ENCODE results near the gene RABL2B.
"Not testable (repeated sequence)": the region's sequence is repeated elsewhere in the genome, so short reads cannot be mapped to it uniquely, and the experiment has no call there.

RABL2B gene

DNA sequence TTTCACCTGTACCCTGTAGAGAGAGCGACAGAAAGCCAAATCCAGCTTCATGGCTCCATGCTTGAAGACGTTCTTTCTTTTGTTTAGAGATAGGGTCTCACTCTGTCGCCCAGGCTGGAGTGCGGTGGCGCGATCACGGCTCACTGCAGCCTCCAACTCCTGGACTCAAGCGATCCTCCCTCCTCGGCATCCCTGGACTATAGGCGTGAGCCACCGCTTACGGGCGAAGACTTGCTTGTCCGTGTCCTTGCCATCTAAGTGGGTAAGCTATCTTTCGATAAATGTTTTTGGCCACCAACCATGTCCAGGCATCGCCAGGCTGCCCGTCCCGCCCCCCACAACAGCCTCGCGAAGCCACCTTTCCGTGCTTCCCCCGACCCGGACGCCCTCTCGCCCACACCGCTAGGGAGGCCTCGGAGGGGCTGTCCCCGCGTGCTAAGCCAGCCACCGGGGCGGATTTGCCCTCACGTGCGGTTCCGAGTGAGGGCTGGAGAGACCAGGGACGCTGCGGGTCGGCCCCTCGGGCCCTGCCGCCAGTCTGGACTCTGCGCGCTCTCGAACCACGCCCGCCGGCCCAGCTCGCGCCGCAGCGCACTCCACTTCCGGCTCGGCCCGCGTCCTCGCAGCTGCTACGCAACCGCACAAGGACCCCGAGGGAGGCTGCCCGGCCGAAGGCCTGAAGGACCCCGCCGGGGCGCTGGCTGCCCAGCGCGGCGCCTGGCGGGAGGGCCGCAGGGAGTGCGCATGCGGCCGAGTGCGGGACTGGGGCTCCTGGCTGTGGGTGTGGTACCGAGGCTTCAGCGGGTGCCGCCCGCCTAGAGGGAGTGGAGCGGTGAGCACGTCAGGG, at the start of gene RABL2B:
Gene RABL2B (minus strand): TSS at position 604 of the 847 bp plus-strand sequence. CDS start 1,342 bp downstream, outside the sequence.
- DNase-seq = peak; percentile 78 to 81

- not testable (repeated sequence) for DNase-seq
Measured at GRCh38 chr22:50786936-50787335, 3.5 kb upstream of the RABL2B start.

DNA sequence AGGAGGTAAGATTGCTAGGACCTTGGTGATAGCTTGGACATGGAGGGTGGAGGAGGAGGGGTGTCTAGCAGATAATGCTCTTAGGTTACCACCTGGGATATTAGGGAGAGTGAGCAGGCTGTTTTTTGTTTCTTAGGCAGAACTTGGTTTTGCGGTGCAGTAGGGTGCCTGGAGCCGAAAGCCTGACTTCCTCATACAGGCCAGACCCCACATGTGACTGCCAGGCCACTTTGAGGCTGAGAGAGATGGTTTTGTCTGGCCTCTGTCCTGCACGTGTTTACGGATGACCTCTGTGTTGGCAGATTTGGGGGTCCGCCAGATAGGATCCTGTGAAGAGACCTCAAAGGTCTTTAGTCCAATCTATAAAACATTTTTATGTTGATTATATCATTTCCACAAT, 1.9 kb upstream of the RABL2B start:
- DNase-seq = not testable (repeated sequence)

DNA sequence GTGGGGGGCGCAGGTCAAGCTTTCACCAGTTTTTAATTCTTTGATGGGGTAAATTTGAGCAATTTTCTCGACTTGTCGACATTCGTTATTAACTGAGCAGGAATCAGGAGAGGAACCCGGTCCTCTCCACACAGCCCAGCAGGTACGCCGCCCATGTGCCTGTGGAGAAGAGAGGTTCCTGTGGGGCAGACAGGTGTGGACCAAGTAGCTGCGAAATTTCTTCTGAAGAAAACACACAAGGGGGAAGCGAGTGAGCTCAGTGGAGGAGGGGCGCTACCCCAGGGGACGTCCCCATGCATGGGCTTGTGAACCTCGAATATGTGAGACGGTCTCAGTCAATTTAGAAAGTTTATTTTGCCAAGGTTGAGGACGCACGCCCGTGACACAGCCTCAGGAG, 442 bp upstream of the RABL2B start:
- DNase-seq = peak in 1 of 2 experiments; percentile 11

GRCh38 chr22:50782253-50782652, 1.2 kb downstream of the RABL2B start:
- DNase-seq = not testable (repeated sequence)

GRCh38 chr22:50780244-50780643, 3.2 kb downstream of the RABL2B start:
- DNase-seq = not testable (repeated sequence)

- DNase-seq = not testable (repeated sequence)
Measured at GRCh38 chr22:50777631-50778030, 5.8 kb downstream of the RABL2B start.

- DNase-seq = not testable (repeated sequence)
Measured at GRCh38 chr22:50775132-50775531, 8.3 kb downstream of the RABL2B start.

DNA sequence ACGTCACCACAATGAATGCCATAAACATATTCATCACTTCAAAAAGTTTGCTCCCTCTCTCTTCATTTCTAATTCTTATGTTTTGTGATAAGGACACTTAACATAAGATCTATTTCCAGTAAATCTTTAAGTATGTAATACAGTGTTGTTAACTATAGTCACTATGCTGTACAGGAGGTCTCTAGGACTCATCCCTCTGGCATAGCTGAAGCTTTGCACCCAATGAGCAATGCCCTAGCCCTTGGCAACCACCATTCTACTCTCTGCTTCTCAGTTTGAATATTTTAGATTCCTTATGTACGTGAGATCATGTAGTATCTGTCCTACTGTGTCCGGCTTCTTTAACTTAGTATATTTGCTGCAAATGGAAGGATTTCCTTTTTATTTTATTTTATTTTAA, 19.1 kb downstream of the RABL2B start:
- DNase-seq = not testable (repeated sequence)

DNA sequence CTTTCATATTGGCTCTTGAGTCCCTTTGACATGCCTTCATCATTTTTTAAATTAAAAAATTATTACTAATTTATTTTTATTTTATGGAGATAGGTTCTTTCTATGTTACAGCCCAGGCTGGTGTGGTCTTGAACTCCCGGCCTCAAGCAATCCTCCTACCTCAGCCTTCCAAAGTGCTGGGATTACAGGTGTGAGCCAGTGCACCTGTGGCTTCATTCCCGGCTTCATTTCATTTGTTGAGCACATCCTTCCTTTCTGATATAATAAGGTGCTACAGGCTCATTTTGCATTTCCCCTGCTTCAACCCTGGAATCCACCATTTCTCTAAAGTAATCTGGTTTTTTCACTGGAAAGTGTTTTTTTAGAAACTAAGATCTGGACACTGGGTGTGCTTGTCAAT, 21.6 kb downstream of the RABL2B start:
- not testable (repeated sequence) for DNase-seq

- DNase-seq = not testable (repeated sequence)
Measured at GRCh38 chr22:50759597-50760341, 23.7 kb downstream of the RABL2B start.

DNA sequence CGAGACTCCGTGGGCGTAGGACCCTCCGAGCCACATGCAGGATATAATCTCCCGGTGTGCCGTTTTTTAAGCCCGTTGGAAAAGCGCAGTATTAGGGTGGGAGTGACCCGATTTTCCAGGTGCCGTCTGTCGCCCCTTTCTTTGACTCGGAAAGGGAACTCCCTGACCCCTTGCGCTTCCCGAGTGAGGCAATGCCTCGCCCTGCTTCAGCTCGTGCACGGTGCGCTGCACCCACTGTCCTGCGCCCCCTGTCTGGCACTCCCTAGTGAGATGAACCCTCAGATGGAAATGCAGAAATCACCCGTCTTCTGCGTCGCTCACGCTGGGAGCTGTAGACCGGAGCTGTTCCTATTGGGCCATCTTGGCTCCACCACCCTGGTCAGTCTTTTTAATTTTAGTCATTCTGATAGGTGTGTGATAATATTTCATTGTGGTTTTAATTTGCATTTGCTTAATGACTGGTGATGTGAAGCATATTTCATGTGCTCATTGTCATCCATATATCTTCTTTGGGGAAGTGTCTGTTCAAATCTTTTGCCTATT, 26.4 kb downstream of the RABL2B start:
- DNase-seq = peak; percentile 57 to 61

GRCh38 chr22:50756406-50756805, 27.0 kb downstream of the RABL2B start:
- not testable (repeated sequence) for DNase-seq

DNA sequence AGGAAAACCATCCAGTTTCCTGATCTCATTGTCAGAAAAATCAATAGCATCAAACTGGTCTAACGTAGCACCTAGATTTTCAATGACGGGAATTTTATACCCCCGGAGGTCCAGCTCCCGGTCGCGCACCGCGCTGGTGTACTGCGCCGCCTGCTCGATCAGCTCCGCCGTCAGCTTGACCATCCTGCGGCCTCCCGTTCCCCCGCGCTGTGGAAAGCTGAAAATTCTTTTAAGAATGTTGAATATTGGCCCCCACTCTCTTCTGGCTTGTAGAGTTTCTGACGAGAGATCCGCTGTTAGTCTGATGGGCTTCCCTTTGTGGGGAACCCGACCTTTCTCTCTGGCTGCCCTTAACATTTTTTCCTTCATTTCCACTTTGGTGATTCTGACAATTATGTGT, 28.2 kb downstream of the RABL2B start:
- DNase-seq = not testable (repeated sequence)

GRCh38 chr22:50749302-50750074, 33.9 kb downstream of the RABL2B start:
- DNase-seq = not testable (repeated sequence)

DNA sequence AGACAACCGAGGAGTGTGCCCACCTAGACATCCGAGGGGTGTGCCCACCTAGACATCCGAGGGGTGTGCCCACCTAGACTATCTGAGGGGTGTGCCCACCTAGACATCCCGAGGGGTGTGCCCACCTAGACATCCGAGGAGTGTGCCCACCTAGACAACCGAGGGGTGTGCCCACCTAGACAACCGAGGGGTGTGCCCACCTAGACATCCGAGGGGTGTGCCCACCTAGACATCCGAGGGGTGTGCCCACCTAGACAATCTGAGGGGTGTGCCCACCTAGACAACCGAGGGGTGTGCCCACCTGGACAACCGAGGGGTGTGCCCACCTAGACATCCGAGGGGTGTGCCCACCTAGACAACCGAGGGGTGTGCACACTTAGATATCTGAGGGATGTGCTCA, 34.8 kb downstream of the RABL2B start:
- DNase-seq = not testable (repeated sequence)

DNA sequence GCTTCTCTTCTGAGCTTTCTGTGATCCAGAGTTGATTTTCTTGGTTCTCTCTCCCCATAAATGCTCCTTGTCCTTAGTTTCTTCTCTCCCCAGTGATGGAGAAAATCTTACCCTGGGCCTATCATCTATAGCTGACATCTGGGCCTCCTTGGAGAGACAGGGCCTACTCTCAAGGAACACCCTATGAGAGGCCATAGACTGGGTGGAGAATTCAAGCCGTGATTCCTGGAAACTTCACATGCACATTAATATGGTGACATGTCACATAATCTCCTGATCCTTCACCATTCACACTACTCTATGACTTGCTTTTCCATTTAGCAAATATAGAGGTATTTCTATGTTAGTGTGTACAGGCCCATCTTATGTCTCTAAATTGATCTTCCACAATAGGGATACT, 35.9 kb downstream of the RABL2B start:
- DNase-seq = not testable (repeated sequence)

GRCh38 chr22:50744424-50744823, 39.0 kb downstream of the RABL2B start:
- not testable (repeated sequence) for DNase-seq

DNA sequence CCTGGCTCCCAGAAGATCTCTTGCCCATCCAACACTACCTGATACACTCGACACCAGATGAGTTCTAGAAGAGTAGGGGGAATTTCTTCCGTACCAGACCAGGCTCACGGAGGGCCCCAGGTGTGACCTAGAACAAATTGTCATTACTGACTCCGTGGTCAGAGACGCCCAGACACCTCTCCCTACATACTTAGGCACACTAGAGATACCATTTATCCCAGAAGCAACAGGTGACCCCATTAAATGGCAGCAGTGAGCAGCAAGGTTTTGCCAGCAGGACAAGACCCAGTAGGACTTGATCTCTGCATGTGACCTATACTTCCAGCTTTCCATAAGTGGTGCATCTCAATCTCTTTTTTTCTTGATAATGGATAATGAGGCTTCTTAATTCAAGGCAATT, 42.7 kb downstream of the RABL2B start:
- DNase-seq = not testable (repeated sequence)

DNA sequence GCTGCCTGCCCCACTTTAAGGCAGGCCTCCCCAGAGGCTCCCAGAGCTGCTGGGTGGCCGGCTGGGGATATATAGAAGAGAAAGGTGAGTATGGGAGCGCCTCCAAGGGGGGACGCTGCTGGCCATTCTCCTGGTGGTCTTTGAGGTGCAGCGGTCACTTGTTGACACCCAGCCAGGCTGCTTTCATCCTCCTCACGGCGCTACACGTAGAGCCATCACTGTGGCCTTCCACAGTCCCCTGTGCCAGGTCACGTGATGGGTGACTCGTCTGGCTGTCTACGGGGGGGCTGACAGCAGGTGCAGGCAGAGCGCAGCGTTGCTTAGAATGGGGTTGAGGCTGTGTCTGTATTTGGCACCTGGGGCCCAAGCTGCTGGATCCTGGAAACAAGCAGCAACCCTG, 43.5 kb downstream of the RABL2B start:
- no peak for DNase-seq

- DNase-seq = no peak
Measured at GRCh38 chr22:50739279-50739691, 44.2 kb downstream of the RABL2B start.

- DNase-seq = no peak
Measured at GRCh38 chr22:50738649-50739227, 44.7 kb downstream of the RABL2B start.

Data from activated CD4-positive, alpha-beta T cell treated with anti-CD3 and anti-CD28 coated beads, Interleukin-2, amount 50 U/mL, for 4 hours (primary cell).